Measurements from ENCODE around the gene LRMDA.

The LRMDA gene

DNA sequence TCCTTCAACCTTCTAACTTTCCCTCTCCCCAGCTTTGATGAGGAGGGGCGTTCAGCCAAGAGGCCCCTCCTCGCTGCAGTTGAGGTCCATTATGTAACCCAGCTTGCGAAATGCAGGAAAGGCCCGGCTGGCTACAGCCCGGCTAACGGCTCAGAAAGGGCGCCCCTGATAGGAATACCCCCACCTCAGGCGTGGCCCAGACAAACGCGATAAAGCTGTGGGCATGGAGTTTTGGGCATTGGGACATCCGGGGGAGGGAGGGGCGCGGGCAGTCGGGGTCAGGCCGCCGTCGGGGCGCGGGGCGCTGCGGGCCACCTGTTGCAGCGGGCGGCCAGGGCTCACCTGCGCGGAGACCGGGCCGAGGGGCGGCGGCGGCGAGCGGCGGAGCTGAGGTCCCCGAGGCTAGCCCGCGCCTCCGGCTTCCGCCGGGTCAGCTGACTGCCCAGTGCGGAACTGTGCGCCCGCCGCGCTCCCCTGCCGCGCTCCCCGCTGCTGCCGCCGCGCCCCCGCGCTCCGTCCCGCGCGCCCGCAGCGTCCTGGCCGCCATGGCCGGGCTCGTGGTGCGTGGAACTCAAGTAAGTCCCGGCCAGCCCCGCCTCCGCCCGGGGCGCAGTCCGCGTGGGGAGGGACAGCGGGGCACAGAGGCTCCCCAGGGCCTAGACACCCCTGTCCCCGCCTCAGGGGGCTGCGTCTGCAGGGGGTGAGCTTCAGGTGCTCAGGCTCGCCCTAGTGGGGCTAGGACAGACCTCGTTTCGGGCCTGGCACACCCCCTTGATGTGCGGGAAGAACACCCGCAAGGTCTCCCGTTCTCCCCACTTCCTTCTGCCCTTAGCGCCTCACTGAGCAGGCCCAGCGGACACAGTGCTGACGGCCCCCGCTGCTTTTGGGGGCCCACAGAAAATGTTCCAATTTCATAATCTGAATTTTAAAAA lies at the start of gene LRMDA:
Gene LRMDA, plus strand, starts transcription at position 445 of the 932 bp plus-strand sequence.
- no peak for DNase-seq (ENCODE audit: low spot score)

GRCh38 chr10:75386128-75386527 lies 45.3 kb upstream of the LRMDA start:
- no peak for DNase-seq (ENCODE audit: low spot score)

GRCh38 chr10:75388082-75388481 lies 43.3 kb upstream of the LRMDA start:
- no peak for DNase-seq (ENCODE audit: low spot score)

- no peak for DNase-seq (ENCODE audit: low spot score)
These were observed 41.2 kb upstream of the LRMDA start for GRCh38 chr10:75390178-75390577.

DNA sequence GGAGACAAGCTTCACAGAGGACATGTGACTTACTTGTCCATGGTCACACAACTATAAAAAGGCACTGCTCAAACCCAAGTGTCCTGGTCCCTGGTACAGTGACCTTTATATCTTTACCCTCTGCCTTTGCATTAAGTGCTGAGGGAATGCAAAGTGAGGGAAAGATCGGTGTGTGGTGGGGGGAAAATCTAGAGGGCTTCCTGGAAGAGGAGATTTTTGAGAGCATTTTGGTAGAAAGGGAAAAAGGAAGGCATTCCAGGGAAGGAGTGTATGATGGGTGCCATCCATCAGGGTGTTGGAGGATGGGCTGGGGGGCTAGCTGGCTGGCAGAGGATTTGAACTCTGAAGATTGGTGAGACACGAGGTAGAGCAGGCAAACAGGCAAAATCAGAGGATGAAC lies 39.2 kb upstream of the LRMDA start:
- DNase-seq (ENCODE audit: low spot score): no peak

DNA sequence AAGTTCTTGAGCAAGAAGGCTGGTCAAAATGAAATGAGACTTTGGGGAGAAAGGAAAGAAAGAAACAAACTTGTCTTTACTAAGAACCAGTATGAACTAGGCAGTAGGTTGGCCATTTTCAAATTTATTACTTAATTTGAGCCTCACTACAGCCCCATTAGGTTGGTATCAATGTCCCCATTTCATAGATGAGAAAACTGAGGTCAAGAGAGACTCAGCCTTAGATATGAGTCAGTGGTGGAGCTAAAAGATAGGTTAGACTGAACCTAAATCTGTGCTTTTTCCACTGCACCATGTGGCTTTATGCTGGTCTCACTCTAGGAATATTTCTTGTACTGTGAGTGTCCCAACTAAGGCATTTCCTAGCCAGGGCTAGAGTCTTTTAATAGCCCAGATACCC lies 38.7 kb upstream of the LRMDA start:
- no peak for DNase-seq (ENCODE audit: low spot score)

- no peak for DNase-seq (ENCODE audit: low spot score)
These were observed 37.2 kb upstream of the LRMDA start for GRCh38 chr10:75394221-75394620.

DNA sequence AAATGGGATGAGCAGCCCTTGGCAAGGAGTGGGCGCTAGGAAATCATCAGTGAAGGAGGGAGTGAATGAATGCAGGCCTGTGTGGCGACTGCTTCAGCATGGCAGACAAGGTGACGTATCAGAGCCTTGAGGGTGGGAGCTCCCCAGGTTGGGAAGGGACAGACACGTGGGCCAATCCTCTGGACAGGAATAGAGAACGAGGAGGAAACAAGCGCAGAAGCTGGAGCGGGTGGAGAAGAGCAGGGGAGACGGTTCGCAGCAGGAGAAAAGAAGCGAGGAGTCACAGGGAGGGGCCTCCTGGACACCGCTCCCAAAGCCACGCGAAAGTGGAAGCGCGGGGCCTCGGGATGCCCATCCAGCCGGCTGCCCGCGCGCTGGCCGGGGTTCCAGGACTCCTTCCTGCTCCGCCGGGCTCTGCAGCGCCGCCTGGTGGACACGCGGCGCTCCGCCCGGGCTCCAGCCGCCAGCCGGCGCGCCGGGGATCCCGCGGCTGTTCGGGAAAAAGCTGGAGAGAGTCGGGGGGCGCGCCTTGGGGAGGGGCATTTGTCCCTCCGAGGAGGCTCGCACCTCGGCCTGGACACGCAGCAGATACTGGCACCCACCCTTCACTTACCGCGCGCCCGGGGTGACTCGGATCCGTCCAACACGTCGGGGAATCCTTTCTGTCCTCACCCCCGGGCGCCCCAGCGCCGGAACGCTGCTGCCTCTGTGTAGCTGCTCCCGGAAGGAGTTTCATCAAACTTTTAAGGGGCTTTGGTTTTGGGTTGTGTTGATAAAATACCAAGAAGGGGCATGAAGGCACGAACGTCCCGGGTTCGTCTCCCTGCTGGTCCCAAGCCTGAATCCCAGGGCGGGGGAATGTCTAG lies 36.1 kb upstream of the LRMDA start:
- peak; percentile 73 for DNase-seq (ENCODE audit: low spot score)

DNA sequence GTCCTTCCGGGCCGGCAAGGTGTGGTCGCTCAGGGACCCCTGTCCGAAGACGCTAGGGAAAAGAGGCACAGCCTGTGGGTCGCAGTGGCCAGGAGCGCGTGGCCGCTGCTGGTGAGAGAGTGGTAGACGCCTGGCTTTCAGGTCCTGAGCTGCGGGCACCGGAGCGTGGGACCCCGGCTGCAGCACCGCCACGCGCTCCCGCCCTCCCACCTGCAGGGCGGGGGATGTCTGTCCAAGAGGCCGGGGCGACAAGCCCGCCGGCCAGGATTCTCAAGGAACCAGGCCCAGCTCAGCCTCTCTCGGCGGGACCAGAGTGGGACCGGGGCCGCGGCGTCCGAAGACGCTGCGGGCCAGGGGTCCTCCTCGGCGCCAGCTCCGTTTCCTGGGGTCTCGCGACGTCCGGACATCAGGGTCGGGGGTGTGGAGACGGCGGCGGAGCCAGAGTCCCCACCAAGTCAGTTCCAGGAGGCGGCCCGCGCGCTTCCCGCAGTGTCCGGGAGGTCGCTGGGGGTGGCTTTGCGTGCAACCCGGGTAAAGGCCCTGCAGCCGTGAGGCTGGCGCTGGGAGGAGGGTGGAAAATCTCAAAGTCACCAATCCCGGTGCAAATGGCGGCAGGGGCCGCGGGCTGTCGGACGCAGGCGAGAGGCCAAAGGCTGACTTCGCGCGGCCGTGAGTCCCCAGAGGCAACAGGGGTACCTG lies 35.3 kb upstream of the LRMDA start:
- DNase-seq (ENCODE audit: low spot score): no peak

GRCh38 chr10:75396631-75397495 lies 34.6 kb upstream of the LRMDA start:
- DNase-seq (ENCODE audit: low spot score): no peak

DNA sequence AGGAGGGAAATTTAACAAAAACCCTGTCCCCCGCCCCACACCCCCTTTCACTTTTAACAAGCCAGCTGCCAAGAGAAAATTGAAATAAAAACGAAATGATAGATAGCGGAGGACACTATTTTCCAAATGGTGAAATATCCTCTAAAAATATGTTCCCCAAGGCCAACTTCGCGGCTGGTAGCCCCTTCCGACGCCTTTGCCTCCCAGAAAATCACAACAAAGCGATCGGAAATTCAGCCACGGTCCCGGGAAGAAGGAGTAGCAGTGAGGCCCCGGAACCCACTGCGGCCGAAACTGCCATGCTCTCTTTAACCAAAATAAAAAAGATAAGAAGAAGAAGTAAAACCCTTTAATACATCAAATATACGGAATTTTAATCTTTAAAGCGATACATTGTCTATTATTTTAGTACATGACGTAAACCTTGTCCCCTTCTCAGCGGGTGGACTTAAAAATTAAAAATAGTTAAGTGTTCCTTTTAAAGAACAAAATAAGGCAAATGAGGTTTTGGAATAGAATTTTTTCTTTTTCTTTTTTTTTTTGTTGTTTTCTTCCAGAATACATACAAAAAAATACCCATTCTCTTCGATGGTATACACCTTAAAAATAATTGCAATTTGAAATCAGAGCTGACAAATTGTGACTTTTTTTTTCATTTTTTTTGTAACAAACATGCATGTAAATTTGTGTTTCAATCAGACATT lies 33.8 kb upstream of the LRMDA start:
- no peak for DNase-seq (ENCODE audit: low spot score)

GRCh38 chr10:75398200-75398691 lies 33.2 kb upstream of the LRMDA start:
- DNase-seq (ENCODE audit: low spot score): no peak

- DNase-seq (ENCODE audit: low spot score): no peak
These were observed 32.5 kb upstream of the LRMDA start for GRCh38 chr10:75398692-75399460.

DNA sequence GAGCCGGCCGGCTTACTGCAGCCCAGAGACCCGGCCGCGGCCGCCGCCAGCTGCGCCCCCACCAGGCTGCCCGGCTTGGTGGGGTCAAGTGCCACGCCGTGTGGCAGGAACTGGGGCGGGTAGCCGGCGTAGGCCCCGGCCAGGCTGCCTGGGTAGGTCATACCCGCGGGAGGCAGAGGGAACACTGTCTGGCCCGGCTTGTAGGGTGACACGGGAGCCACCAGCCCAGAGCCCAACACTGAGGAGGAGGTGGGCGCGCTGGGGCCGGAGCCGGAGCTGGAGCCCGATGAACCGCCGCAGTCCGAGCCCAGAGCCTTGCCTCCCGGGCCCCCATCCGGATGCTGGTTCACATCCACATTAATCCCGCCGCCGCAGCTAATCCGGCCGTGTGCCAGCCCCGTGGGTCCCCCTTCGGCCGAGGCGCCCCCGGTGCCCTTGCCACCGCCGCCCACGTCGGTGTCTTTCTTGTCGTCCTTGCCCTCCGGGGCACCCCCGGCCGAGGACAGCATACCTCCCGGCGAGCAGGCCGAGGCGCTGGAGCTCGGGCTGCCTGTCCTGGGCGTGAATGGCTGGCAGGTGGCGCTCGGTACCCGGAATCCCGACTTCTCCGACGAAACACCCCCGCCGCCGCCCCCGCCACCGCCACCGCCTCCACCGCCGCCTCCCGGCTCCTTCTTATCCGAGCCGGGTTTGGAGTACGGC lies 31.8 kb upstream of the LRMDA start:
- DNase-seq (ENCODE audit: low spot score): peak; percentile 47

DNA sequence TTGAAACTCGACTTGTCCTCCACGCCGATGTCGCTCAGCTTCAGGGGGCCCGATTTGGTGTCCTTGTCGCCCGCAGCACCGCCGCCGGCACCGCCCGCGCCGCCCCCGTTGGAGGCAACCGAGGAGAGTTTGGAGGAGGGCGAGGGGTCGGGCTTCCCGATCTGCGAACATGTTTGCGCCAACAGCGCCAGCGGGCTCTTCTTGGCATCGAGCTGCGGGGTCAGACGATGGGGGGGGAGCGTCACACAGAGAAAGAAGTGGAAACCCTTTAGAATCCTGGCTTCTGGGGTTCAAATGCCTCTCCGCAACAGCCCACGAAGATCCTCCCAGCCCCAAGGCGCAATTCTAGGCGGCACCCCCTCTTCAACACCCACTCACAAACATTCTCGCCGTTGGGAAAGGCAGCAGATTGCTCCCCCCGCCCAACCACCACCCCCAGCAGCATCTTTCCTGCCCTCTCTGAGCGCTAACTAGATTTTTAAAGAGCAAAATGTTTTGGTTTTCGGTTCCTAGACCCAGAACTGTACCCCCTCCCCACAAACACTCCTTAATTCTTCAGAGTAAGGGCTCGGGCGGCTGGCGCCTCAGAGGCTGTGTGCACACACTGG lies 31.2 kb upstream of the LRMDA start:
- no peak for DNase-seq (ENCODE audit: low spot score)

GRCh38 chr10:75400771-75401568 lies 30.5 kb upstream of the LRMDA start:
- peak; percentile 39 for DNase-seq (ENCODE audit: low spot score)

GRCh38 chr10:75401569-75402485 lies 29.6 kb upstream of the LRMDA start, which contains the start of gene ZNF503:
Gene ZNF503 (minus strand): TSS chr10:75401764. CDS start chr10:75401419, 345 bp downstream.
- DNase-seq (ENCODE audit: low spot score): peak; percentile 71

Measured in germinal center (tissue), 1 donor.